ENCODE data around the gene GUCA1A. TPM values are rescaled to one million over a fixed set of nuclear protein-coding genes. Genes with fewer than 3 reads are reported as not detected.
A peak's percentile ranks its signal among the peaks of the same experiment; 100 is the strongest.

Gene GUCA1A
- total RNA-seq, 1 donor from 2014 or later, result not detected

- intact Hi-C loops (cut with DNase I), result no loop called here
- peak overlapping the region; percentile 30 for H3K27ac ChIP-seq
- peaks cover 4% of the 10 kb centered on the region for H3K4me1 ChIP-seq
- TF ChIP-seq POLR2AphosphoS5 (IDR thresholded peaks at IDR 0.05; ENCODE audit: insufficient read depth in 1 of 2, low read depth in 1 of 2) (no peak), CTCF (IDR thresholded peaks at IDR 0.05) (no peak), POLR2A (IDR thresholded peaks at IDR 0.05) (no peak)
- no peak overlapping the region for H3K4me3 ChIP-seq
- no peaks in the 10 kb centered on the region for H3K27me3 ChIP-seq
- H3K36me3 ChIP-seq, result no peaks in the 10 kb centered on the region
- no peaks in the 10 kb centered on the region for H3K9me3 ChIP-seq
- no peak for DNase-seq (ENCODE audit: extremely low spot score in 2 of 2)
Measured at GRCh38 chr6:42158631-42159030, 14.5 kb upstream of the GUCA1A start.

GRCh38 chr6:42159431-42160024, 13.6 kb upstream of the GUCA1A start:
- Histone ChIP-seq H3K4me1 (peaks cover 4% of the 10 kb centered on the region), H3K36me3 (no peaks in the 10 kb centered on the region), H3K27me3 (no peaks in the 10 kb centered on the region), H3K9me3 (no peaks in the 10 kb centered on the region), H3K4me3 (no peak overlapping the region), H3K27ac (no peak overlapping the region)
- TF ChIP-seq POLR2AphosphoS5 (IDR thresholded peaks at IDR 0.05; ENCODE audit: insufficient read depth in 1 of 2, low read depth in 1 of 2) (no peak), POLR2A (IDR thresholded peaks at IDR 0.05) (no peak), CTCF (IDR thresholded peaks at IDR 0.05) (no peak)
- intact Hi-C loops (cut with DNase I), result no loop called here
- DNase-seq (ENCODE audit: extremely low spot score in 2 of 2), result no peak

GRCh38 chr6:42162384-42162783, 10.8 kb upstream of the GUCA1A start:
- no peak overlapping the region for H3K4me3 ChIP-seq
- peaks cover 4% of the 10 kb centered on the region for H3K4me1 ChIP-seq
- no peaks in the 10 kb centered on the region for H3K36me3 ChIP-seq
- no peak for TF ChIP-seq CTCF (IDR thresholded peaks at IDR 0.05)
- no peak for TF ChIP-seq POLR2AphosphoS5 (IDR thresholded peaks at IDR 0.05; ENCODE audit: insufficient read depth in 1 of 2, low read depth in 1 of 2)
- no peak for TF ChIP-seq POLR2A (IDR thresholded peaks at IDR 0.05)
- no peaks in the 10 kb centered on the region for H3K9me3 ChIP-seq
- intact Hi-C loops (cut with DNase I), result no loop called here
- H3K27ac ChIP-seq, result no peak overlapping the region
- no peaks in the 10 kb centered on the region for H3K27me3 ChIP-seq
- no peak for DNase-seq (ENCODE audit: extremely low spot score in 2 of 2)

GRCh38 chr6:42162812-42163211, 10.4 kb upstream of the GUCA1A start:
- H3K4me3 ChIP-seq, result no peak overlapping the region
- peaks cover 4% of the 10 kb centered on the region for H3K4me1 ChIP-seq
- no peak for TF ChIP-seq CTCF (IDR thresholded peaks at IDR 0.05)
- TF ChIP-seq POLR2AphosphoS5 (IDR thresholded peaks at IDR 0.05; ENCODE audit: insufficient read depth in 1 of 2, low read depth in 1 of 2), result no peak
- TF ChIP-seq POLR2A (IDR thresholded peaks at IDR 0.05), result no peak
- no peaks in the 10 kb centered on the region for H3K36me3 ChIP-seq
- no peak overlapping the region for H3K27ac ChIP-seq
- DNase-seq (ENCODE audit: extremely low spot score in 2 of 2), result no peak
- intact Hi-C loops (cut with DNase I), result no loop called here
- no peaks in the 10 kb centered on the region for H3K9me3 ChIP-seq
- H3K27me3 ChIP-seq, result no peaks in the 10 kb centered on the region

GRCh38 chr6:42163981-42164380, 9.2 kb upstream of the GUCA1A start:
- H3K4me1 ChIP-seq, result peaks cover 4% of the 10 kb centered on the region
- H3K27me3 ChIP-seq, result no peaks in the 10 kb centered on the region
- no peaks in the 10 kb centered on the region for H3K9me3 ChIP-seq
- intact Hi-C loops (cut with DNase I), result no loop called here
- H3K4me3 ChIP-seq, result no peak overlapping the region
- no peak overlapping the region for H3K27ac ChIP-seq
- H3K36me3 ChIP-seq, result no peaks in the 10 kb centered on the region
- DNase-seq (ENCODE audit: extremely low spot score in 2 of 2), result peak in 1 of 2 donors; percentile 62
- TF ChIP-seq POLR2AphosphoS5 (IDR thresholded peaks at IDR 0.05; ENCODE audit: insufficient read depth in 1 of 2, low read depth in 1 of 2) (no peak), POLR2A (IDR thresholded peaks at IDR 0.05) (no peak)

Measured in vagina (tissue), 2 donors.